ENCODE data around the gene RNF14.
"Not testable (repeated sequence)": the region's sequence is repeated elsewhere in the genome, so short reads cannot be mapped to it uniquely, and the experiment has no call there.

DNA sequence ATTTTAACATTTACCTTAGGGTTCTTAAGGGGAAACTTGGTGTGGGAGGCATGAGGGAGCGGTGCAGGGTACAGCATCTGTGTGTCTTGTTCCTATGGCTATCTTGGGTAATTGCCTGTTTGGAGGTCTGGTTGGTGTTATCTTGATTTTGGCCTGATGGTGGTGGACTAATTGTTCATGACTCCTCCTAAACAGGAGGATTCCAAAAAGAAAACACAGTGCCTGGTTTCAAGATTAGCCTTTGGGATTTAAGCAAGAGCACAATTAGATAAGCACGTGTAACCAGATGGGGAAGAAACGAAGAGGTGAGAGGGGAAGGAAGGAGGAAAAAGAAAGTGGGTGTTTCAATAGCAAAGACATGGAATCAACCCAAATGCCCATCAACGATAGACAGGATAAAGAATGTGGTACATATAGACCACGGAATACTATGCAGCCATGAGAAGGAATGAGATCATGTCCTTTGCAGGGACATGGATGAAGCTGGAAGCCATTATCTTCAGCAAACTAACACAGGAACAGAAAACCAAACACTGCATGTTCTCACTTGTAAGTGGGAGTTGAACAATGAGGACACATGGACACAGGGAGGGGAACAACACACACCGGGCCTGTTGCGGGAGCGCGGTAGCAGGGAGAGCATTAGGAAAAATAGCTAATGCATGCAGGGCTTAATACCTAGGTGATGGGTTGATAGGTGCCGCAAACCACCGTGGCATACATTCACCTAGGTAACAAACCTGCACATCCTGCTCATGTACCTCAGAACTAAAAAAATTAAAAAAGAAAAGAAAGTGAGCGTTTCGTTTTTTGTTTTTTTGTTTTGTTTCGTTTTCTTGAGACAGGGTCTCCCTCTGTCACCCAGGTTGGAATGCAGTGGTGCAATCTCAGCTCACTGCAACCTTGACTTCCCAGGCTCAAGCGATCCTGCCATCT, 65.0 kb downstream of the RNF14 start:
- not testable (repeated sequence) for TF ChIP-seq JUND (IDR thresholded peaks at IDR 0.05); GATA2 (CRISPR knock-in tag; IDR thresholded peaks at IDR 0.05); FOXJ3 (CRISPR knock-in tag; IDR thresholded peaks at IDR 0.05); EZH2phosphoT487 (IDR thresholded peaks at IDR 0.05; ENCODE audit: borderline replicate concordance, low read depth); YY1 (IDR thresholded peaks at IDR 0.05; ENCODE audit: low read depth)
- TF ChIP-seq, protein P1, sequence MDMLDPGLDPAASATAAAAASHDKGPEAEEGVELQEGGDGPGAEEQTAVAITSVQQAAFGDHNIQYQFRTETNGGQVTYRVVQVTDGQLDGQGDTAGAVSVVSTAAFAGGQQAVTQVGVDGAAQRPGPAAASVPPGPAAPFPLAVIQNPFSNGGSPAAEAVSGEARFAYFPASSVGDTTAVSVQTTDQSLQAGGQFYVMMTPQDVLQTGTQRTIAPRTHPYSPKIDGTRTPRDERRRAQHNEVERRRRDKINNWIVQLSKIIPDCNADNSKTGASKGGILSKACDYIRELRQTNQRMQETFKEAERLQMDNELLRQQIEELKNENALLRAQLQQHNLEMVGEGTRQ (IDR thresholded peaks at IDR 0.05; ENCODE audit: borderline replicate concordance, low read depth, low read length): not testable (repeated sequence)

Data from SK-N-SH (cell line).